Fibroblast of mammary gland (primary cell): ENCODE measurements around the gene RAPGEF2.

Experiments used
- DNase-seq: peaks from one replicate; pipeline ENCODE4 v3.0.0-alpha.2; 2010; ENCODE audit warnings: low read depth
- H3K4me3 ChIP-seq: 2 replicates; pipeline ENCODE4 v1.5.1; 2011; ENCODE audit warnings: low read depth, mild to moderate bottlenecking, low read length, moderate library complexity; ENCODE audit not compliant: control insufficient read depth
- CTCF ChIP-seq: conservative IDR thresholded peaks from 2 replicates; pipeline ENCODE4 v1.5.1; 2011; ENCODE audit warnings: low read depth, low read length, inconsistent platforms; ENCODE audit not compliant: control insufficient read depth, insufficient read depth

Gene RAPGEF2

GRCh38 chr4:159256037-159256436 lies 153.2 kb downstream of the RAPGEF2 start:
- peak; percentile 5 for TF ChIP-seq CTCF
- DNase-seq: no peak
- H3K4me3 ChIP-seq: no peak overlapping the region

- TF ChIP-seq CTCF: no peak
- no peak for DNase-seq
- H3K4me3 ChIP-seq: no peak overlapping the region
These were observed 156.1 kb downstream of the RAPGEF2 start for GRCh38 chr4:159258889-159259560.

- H3K4me3 ChIP-seq: no peak overlapping the region
- DNase-seq: no peak
- no peak for TF ChIP-seq CTCF
These were observed 161.2 kb downstream of the RAPGEF2 start for GRCh38 chr4:159264057-159264456.

- DNase-seq: no peak
- no peak for TF ChIP-seq CTCF
- peak overlapping the region; percentile 5 for H3K4me3 ChIP-seq
These were observed 164.3 kb downstream of the RAPGEF2 start for GRCh38 chr4:159266981-159267868.

- no peak for TF ChIP-seq CTCF
- H3K4me3 ChIP-seq: no peak overlapping the region
- DNase-seq: peak; percentile 21
These were observed 165.0 kb downstream of the RAPGEF2 start for GRCh38 chr4:159267869-159268285.

- H3K4me3 ChIP-seq: no peak overlapping the region
- TF ChIP-seq CTCF: no peak
- peak; percentile 52 for DNase-seq
These were observed 165.7 kb downstream of the RAPGEF2 start for GRCh38 chr4:159268607-159269006.
